Measurements from ENCODE around the gene NHSL1. TPM values are rescaled to one million over a fixed set of nuclear protein-coding genes. Genes with fewer than 3 reads are reported as not detected.

Gene NHSL1
- total and polyA plus RNA-seq, 9 of the 15 experiments (the other 6 are each of a cell fraction or from before 2014, with no cell fraction given) = 0.09 to 0.20 TPM; not detected in 7

DNA sequence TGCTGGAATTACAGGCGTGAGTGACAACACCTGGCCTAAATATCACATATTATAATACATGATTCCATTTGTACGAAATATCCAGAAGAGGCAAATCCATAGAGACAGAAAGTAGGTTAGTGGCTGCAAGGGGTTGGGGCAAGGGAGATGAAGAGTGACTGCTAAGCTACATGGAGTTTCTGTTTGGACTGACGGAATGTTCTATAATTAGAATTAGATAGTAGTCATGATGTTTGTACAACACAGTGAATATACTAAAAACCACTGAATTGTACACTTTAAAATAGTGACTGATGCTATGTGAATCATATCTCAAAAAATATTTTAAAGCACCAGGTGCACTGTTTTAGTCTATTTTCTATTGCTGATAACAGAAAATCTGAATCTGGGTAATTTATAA lies 99.0 kb downstream of the NHSL1 start (continued):
- TF ChIP-seq, protein P1, sequence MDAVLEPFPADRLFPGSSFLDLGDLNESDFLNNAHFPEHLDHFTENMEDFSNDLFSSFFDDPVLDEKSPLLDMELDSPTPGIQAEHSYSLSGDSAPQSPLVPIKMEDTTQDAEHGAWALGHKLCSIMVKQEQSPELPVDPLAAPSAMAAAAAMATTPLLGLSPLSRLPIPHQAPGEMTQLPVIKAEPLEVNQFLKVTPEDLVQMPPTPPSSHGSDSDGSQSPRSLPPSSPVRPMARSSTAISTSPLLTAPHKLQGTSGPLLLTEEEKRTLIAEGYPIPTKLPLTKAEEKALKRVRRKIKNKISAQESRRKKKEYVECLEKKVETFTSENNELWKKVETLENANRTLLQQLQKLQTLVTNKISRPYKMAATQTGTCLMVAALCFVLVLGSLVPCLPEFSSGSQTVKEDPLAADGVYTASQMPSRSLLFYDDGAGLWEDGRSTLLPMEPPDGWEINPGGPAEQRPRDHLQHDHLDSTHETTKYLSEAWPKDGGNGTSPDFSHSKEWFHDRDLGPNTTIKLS (IDR thresholded peaks at IDR 0.05; ENCODE audit: borderline replicate concordance, low read depth) = no peak

DNA sequence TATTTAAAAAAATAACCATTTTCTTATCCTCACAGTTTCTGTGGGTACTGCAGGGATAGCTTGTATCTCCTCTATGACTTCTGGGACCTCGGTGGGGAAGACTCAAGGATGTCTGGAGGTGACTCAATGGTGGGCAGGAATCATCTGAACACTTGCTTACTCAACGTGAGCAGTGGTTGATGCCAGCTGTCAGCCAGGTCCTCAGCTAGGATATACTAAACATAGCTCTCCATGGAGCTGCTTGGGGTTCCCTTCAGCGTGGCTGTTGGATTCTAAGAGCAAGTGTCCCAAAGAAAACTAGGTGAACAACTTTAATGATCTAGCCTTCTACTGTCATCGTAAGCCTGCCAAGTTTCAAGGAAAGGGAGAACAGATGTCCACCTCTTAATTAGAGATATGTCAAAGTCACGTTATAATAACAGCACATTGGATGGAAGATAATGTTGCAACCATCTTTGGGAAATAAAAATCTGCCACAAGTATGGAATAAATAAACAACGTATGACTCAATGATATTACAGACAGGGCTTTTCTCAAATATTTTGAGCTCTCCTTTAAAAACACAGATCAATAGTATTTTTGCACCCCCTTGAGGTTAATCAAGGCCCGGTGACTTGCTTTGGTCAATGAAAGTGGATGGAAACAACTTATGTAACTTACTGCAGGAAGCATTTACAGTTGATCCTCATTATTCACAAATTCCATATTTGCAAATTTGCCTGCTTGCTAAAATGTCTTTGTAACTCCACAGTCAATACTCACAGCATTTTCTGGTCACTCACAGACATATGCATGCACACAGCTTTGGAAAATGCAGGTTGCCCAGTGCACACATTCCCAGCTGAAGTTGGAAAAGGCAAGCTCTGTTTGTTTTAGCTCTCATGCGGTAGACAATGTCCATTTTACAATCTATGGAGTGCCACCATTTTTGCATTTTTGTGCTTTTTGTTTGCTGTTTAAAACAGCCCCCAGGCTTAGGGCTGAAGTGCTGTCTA lies 101.9 kb downstream of the NHSL1 start:
- WGBS (ENCODE audit: insufficient coverage, low coverage, missing lambda C conversion rate) = 18% methylated on average over 8 of the region's 8 CpGs
- Histone ChIP-seq H2AFZ (ENCODE audit: low read depth, low read length) (peak overlapping the region; percentile 16), H3K4me2 (ENCODE audit: insufficient read depth, low read length) (no peak overlapping the region), H3K9ac (ENCODE audit: insufficient read depth in 1 of 2, low read depth in 2 of 2, low read length in 2 of 2) (no peak overlapping the region), H3K36me3 (ENCODE audit: control insufficient read depth, insufficient read depth, low read length) (no peaks in the 10 kb centered on the region), H3K27ac (ENCODE audit: extremely low read depth, low read depth, low read length) (no peak overlapping the region), H3K4me1 (replicated peaks in 1 of 2; ENCODE audit: control insufficient read depth in 2 of 2, insufficient read depth in 2 of 2, low read length in 2 of 2) (peaks cover 2 to 15% of the 10 kb centered on the region in 2 experiments; a peak in 3 of 5 replicates), H3K27me3 (ENCODE audit: control insufficient read depth in 2 of 2, insufficient read depth in 2 of 2, low read length in 2 of 2) (no peaks in the 10 kb centered on the region), H3K9me1 (ENCODE audit: control insufficient read depth, insufficient read depth, low read length) (no peaks in the 10 kb centered on the region), H4K20me1 (replicated peaks; ENCODE audit: control insufficient read depth, insufficient read depth, low read length) (no peaks in the 10 kb centered on the region), H3K79me2 (ENCODE audit: control insufficient read depth, insufficient read depth, low read length) (no peaks in the 10 kb centered on the region), H3K4me3 (no peak overlapping the region), H3K9me3 (replicated peaks; ENCODE audit: control insufficient read depth, insufficient read depth, low read depth, low read length) (no peaks in the 10 kb centered on the region)
- TF ChIP-seq ZNF668 (CRISPR knock-in tag; IDR thresholded peaks at IDR 0.05) = no peak
- no peak for TF ChIP-seq ZNF431 (CRISPR knock-in tag; IDR thresholded peaks at IDR 0.05)
- TF ChIP-seq C11orf30 (IDR thresholded peaks at IDR 0.05; ENCODE audit: low read depth) = peak; percentile 32; the same call in 1 of the 2 replicates
- 0 out of 2 replicates have a peak, but pooled peaks have one; percentile 10 for TF ChIP-seq NFE2L1 (tag; IDR thresholded peaks at IDR 0.05; ENCODE audit: borderline replicate concordance, low read depth)
- TF ChIP-seq RAD21 (CRISPR knock-in tag; conservative IDR thresholded peaks at IDR 0.05 in 1 of 2, IDR thresholded peaks at IDR 0.05 in 1 of 2) = peak in 1 of 2 experiments; percentile 43; a peak in 2 of 4 replicates
- no TSS peak for BruUV-seq (replicated peaks)
- intact Hi-C loops (cut with micrococcal nuclease) = no loop called here
- CTCF ChIA-PET (ENCODE audit: low intra/inter-chr PET ratio) = no interaction called here
- in situ Hi-C loops (cut with MboI) = no loop called here
- POLR2A ChIA-PET = interaction anchor here (0.6 to 1.1 kb wide), 3 partner anchors 10 to 307 kb away, joined by 3 to 4 read pairs (median 3); no protein-coding TSS in a partner anchor
- no peak for FAIRE-seq
- DNase-seq (ENCODE audit: extremely low read depth in 1 of 4, low spot score in 3 of 4) = no peak
- no peak for ATAC-seq

Measured in K562 (cell line).